Skin of body (tissue), 2 donors: ENCODE measurements around the gene LPCAT1. TPM values are rescaled to one million over a fixed set of nuclear protein-coding genes. Genes with fewer than 3 reads are reported as not detected.
"Not testable (repeated sequence)": the region's sequence is repeated elsewhere in the genome, so short reads cannot be mapped to it uniquely, and the experiment has no call there.

Experiments
- DNase-seq: peaks from one replicate; lab custom pipeline; 2025; lab: John Stamatoyannopoulos, UW
- total RNA-seq: library from RNA; depleted of rRNA; stranded (reverse); fragments of >200 nt; gene quantifications from one replicate; pipeline ENCODE4 v1.2.3, GENCODE V29; 2014

LPCAT1 gene
- total RNA-seq, 1 donor from 2014 or later, result 25.1 TPM

- DNase-seq, result no peak
These were observed 94.7 kb downstream of the LPCAT1 start for GRCh38 chr5:1429066-1429465.

DNA sequence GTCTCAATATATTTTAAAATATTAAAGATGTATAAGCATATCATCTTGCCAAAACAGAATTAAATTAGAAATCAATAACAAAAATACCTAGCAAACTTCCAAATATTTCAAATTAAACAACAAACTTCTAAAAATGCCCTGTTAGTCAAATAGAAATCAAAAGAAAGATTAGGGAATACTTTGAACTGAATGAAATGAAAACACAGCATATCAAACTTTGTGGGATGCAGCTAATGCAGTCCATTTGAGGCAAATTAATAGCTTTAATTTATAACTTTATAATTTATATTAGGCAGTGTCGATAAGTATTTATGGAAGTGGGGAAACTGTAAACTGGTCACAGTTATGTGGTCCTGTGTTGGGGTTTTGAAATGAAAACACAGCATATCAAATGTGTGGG, 95.7 kb downstream of the LPCAT1 start:
- no peak for DNase-seq

DNA sequence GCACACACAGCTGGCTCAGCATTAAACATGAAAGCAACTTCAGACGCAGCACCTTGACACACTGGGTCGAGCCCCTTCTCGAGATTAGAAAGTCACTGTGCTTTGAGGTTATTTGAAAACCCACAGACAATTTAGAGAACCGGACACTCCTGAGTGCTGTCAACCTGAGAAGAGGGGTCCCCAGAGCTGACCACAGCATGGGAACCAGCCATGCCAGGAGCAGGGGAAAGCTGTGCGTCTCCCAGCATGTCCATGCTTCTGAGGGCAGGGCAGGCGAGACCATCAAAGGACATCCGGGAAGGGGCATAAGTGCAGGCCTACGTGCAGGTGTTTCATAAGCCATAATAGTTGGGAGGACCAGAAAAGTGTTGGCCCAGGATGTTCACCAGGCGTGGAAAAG, 99.0 kb downstream of the LPCAT1 start:
- no peak for DNase-seq

GRCh38 chr5:1423901-1424603, 99.7 kb downstream of the LPCAT1 start:
- DNase-seq, result no peak

DNA sequence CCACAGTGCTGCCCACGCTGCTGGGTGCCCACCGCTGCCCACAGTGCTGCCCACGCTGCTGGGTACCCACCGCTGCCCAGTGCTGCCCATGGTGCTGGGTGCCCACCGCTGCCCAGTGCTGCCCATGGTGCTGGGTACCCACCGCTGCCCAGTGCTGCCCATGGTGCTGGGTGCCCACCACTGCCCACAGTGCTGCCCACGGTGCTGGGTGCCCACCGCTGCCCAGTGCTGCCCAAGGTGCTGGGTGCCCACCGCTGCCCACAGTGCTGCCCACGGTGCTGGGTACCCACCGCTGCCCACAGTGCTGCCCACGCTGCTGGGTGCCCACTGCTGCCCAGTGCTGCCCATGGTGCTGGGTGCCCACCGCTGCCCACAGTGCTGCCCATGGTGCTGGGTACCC, 101.2 kb downstream of the LPCAT1 start:
- DNase-seq, result not testable (repeated sequence)

- DNase-seq, result no peak
These were observed 102.0 kb downstream of the LPCAT1 start for GRCh38 chr5:1421521-1422341.

DNA sequence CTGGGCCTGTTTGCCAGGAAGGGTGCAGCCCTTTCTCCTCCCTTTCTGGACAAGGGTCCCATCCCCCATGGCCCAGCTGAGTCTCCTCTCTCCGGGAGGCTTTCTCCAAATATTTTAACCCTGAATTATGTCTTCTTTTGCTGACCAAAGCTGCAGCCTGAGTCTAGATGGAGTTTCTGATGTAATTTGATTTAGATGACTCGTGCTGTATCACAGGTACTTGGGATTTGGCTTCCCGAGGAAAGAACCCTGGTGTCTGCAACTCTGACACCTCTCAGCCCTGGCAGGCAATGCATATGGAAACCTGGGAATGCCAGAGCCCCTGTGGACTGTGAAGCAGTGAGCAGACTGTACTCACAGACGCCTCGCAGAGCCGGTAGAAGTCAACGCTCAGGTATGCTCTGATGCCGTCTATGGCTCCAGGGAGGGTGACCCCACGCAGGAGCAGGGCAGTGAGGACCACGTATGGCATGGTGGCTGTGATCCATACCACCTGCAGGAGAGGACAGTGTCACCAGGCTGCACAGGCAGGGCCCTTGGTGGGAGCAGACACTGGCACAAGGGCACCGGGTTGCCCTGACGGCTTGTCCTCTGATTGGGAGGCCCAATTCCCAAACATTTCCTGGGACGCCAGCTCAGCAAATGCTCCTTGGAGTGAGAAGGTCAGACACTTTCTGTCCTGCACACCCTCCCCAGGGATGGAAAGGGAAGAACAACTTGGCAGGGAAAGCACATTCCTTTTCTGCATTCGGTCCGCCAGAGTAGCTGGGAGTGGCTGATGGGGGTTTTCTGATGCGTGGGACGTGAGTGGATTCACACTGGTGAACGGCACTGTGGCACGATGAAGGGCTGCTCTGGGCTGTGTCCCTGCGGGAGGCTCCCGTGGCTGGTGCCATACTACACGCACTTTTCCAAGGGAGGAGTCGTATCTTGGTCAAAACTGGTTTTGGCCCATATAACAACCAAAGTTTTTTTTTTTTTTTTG, 103.3 kb downstream of the LPCAT1 start:
- DNase-seq, result no peak

- no peak for DNase-seq
These were observed 104.1 kb downstream of the LPCAT1 start for GRCh38 chr5:1419476-1420210.

GRCh38 chr5:1418921-1419280, 104.9 kb downstream of the LPCAT1 start:
- no peak for DNase-seq

DNA sequence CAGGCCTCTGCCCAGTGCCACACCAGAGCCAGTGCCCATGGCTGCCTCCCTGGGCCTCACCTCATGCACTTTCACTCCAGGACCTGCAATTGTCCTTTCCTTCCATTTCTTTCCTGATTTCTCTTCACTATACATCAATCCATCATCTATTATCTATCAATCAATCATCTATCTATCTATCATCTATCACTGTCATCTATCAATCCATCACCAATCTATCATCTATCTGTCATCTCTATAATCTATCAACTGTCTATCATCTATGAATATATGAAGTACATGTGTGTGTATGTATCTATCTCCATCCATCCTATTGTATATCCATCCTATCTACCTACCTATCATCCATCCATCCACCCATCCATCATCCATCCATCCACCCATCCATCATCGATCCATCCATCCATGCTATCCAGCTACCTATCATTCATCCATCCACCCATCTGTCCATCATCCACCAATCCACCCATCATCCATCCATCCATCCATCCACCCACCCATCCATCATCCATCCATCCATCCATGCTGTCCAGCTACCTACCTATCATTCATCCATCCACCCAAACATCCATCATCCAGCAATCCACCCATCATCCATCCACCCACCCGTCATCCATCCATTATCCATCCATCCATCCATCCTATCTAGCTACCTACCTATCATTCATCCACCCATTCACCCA, 105.4 kb downstream of the LPCAT1 start:
- DNase-seq, result no peak

DNA sequence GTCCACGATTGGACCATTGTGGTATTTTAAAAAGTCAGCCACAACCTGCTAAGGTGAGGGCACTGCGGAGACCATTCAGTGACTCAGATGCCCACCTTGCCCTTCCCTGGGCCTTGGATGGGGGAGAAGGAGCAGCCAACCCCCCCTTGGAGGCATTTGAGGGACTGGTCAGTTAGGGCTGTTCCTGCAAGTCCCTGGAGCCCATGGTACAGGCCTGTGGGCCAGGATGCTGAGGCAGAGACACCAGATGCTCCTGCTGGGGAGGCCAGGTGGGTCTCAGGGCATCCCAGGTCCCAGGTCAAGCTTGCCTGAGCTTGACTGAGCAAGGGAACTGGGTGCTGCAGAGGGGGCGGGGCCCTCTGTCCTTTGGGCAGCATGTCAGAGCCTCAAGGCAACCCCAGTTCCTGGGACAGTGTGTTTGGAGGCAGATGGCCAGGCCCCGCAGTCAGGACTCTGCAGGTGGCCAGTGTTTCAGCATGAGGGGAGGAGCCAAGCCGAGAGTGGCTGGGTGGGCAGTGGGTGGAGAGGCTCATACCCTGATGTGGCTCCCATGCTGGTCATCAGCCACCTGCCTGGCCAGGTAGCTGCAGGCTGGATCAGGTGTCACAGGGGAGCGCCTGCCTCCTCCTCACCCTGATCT, 106.1 kb downstream of the LPCAT1 start:
- DNase-seq, result no peak

- no peak for DNase-seq
These were observed 106.8 kb downstream of the LPCAT1 start for GRCh38 chr5:1416856-1417469.

DNA sequence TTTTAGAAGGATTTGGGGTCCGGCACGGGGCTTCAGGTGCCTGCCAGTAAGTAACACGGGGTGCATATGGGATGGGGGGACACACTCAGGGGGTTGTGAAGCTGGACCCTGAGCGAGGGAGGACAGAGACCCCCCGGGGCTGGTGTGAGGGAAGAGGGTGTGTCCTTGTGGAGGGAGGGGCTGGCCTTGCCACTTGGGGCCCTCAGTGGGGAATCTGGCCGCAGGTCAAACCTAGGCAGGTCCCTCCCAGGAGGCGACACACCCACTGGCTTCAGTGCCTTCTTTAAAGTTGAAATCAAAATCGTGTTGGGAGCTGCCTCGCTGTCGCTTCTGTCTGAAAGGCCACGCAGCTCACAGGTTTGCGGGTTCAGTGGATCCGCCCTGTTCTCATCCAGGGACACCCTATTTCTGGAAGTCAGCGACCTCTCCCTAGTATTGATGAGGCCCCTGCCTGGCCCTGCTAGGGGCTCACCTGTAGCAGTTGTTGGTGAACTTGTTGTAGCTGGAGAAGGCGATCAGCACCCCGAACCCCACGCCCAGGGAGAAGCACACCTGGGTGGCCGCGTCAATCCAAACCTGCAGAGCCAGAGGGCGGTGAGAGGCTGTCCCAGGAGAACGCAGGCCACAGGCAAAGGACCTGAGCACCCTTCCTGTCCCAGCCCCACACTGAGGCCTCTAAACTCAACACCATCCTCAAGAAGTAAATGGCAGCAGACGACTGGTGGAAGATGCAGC, 108.0 kb downstream of the LPCAT1 start:
- DNase-seq, result no peak

- DNase-seq, result no peak
These were observed 108.7 kb downstream of the LPCAT1 start for GRCh38 chr5:1415059-1415425.

DNA sequence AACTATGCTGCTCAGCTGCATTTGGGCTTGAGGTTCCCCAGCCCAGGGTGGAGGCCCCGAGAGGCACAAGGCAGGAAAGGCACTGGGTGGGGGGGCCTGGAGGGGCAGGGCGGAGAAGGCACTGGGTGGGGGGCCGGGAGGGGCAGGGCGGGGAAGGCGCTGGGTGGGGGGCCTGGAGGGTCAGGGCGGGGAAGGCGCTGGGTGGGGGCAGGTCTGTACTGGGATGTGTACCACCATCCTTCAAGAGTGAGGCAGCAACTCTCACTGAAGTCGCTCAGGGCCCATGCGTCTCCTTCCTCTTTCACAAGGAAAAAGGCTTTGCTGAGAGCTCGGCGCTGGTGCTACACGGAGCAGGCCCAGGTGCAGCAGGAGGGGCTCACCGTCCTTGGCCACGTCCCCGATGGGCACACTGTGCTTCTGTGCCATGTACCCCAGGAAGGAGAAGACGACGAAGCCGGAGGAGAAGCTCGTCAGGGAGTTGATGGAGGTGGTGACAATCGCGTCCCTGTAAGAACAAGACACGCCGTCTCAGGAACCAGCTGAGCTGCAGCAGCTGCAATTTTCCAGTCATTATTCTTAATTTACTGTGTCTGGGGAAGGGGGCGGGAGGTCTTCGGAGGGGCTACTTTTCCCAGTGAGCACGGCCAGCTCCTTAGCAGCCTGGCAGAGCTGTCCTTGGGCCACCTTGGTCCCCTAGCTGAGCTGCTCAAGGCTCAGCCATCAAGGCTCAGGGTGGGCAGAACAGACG, 109.3 kb downstream of the LPCAT1 start:
- DNase-seq, result no peak

GRCh38 chr5:1413611-1414241, 110.0 kb downstream of the LPCAT1 start:
- no peak for DNase-seq

GRCh38 chr5:1413211-1413610, 110.5 kb downstream of the LPCAT1 start:
- no peak for DNase-seq

DNA sequence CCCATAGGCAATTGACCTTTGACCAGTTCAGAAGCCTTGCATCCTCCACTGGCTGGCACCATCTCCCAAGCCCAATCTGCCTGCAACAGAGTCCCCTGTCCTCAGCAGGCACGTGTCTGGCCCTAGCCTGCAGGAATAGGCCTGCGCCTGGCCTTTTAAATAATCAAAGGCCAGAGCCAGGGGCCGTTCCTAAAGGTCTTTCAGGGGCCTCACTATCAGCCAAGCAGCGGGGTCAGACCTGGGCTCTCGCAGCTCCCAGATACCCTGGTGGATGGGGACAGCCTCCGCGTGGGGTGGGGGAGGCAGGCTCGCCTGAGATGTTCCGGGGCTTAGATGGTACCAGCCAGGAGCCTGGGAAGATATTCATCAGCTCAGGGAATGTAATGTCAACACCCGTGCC, 111.1 kb downstream of the LPCAT1 start:
- no peak for DNase-seq
